GM23338 (cell line): Measurements from ENCODE around the gene EVI5. TPM values are rescaled to one million over a fixed set of nuclear protein-coding genes. Genes with fewer than 3 reads are reported as not detected.

Source experiments
- ATAC-seq: fragments of 200-7000 bp; cut with Tn5 transposase; 3 replicates; pipeline ENCODE4 v1.9.1; 2020
- DNase-seq: peaks from one replicate; pipeline ENCODE4 v3.0.0-alpha.2; 2015; ENCODE audit warnings: low spot score
- H2AFZ ChIP-seq: fragments of 200-600 bp; sonication (generic); 2 replicates; pipeline ENCODE4 v1.8.0; 2016; ENCODE audit warnings: antibody characterized with exemption, mild to moderate bottlenecking, moderate library complexity
- H3F3A ChIP-seq: fragments of 200-600 bp; sonication (generic); replicated peaks from 2 replicates; pipeline ENCODE4 v1.8.0; 2017; ENCODE audit warnings: antibody characterized with exemption, mixed run types, low read depth
- H3K27ac ChIP-seq: fragments of 200-600 bp; sonication (generic); 2 replicates; pipeline ENCODE4 v1.6.1; 2016; ENCODE audit warnings: low read depth
- H3K27me3 ChIP-seq: fragments of 200-600 bp; sonication (generic); 2 replicates; pipeline ENCODE4 v1.8.0; 2016; ENCODE audit warnings: mild to moderate bottlenecking, mixed run types, moderate library complexity; ENCODE audit not compliant: insufficient read depth
- H3K36me3 ChIP-seq: fragments of 200-600 bp; sonication (generic); 2 replicates; pipeline ENCODE4 v1.8.0; 2016; ENCODE audit warnings: mild to moderate bottlenecking; ENCODE audit not compliant: insufficient read depth
- H3K4me1 ChIP-seq: fragments of 200-600 bp; sonication (generic); 2 replicates; pipeline ENCODE4 v1.8.0; 2016; ENCODE audit warnings: mild to moderate bottlenecking, moderate library complexity; ENCODE audit not compliant: insufficient read depth
- H3K4me2 ChIP-seq: fragments of 200-600 bp; sonication (generic); 2 replicates; pipeline ENCODE4 v1.7.1; 2017; ENCODE audit warnings: mixed run types
- H3K4me3 ChIP-seq: fragments of 200-600 bp; sonication (generic); 2 replicates; pipeline ENCODE4 v1.6.1; 2016; ENCODE audit warnings: mixed run types
- H3K79me2 ChIP-seq: fragments of 200-600 bp; sonication (generic); replicated peaks from 2 replicates; pipeline ENCODE4 v1.8.0; 2017; ENCODE audit warnings: mild to moderate bottlenecking; ENCODE audit not compliant: insufficient read depth
- H3K9me2 ChIP-seq: fragments of 200-600 bp; sonication (generic); 2 replicates; pipeline ENCODE4 v1.8.0; 2017; ENCODE audit not compliant: insufficient read depth
- H4K20me1 ChIP-seq: fragments of 200-600 bp; sonication (generic); replicated peaks from 2 replicates; pipeline ENCODE4 v1.8.0; 2017; ENCODE audit warnings: mild to moderate bottlenecking; ENCODE audit not compliant: insufficient read depth
- H3K27ac Mint-ChIP-seq: 2 replicates; pipeline ENCODE4 v1.8.0; 2020; ENCODE audit warnings: inconsistent platforms, mild to moderate bottlenecking, moderate library complexity, mixed read lengths
- H3K27me3 Mint-ChIP-seq: 3 replicates; pipeline ENCODE4 v1.8.0; 2022; ENCODE audit warnings: low read depth, mild to moderate bottlenecking, moderate library complexity, mixed read lengths, inconsistent platforms; ENCODE audit not compliant: insufficient read depth, poor library complexity
- H3K36me3 Mint-ChIP-seq: 3 replicates; pipeline ENCODE4 v1.8.0; 2021; ENCODE audit warnings: low read depth, mild to moderate bottlenecking, inconsistent platforms, moderate library complexity, mixed read lengths
- H3K4me1 Mint-ChIP-seq: 3 replicates; pipeline ENCODE4 v1.8.0; 2020; ENCODE audit warnings: mild to moderate bottlenecking, inconsistent platforms, mixed read lengths
- H3K4me3 Mint-ChIP-seq: 3 replicates; pipeline ENCODE4 v1.8.0; 2021; ENCODE audit warnings: moderate library complexity, mild to moderate bottlenecking, inconsistent platforms, mixed read lengths
- H3K9me3 Mint-ChIP-seq: 3 replicates; pipeline ENCODE4 v1.8.0; 2020; ENCODE audit warnings: moderate library complexity, mild to moderate bottlenecking, inconsistent platforms, mixed read lengths
- CREB1 ChIP-seq: fragments of 250-450 bp; sonication (Bioruptor Pico); IDR thresholded peaks from 2 replicates; pipeline ENCODE4 v1.5.0; 2020; ENCODE audit warnings: low read depth, mild to moderate bottlenecking, moderate library complexity
- EZH2 ChIP-seq: fragments of 200-600 bp; sonication (generic); IDR thresholded peaks from one replicate; pipeline ENCODE4 v1.8.0; 2017; ENCODE audit warnings: antibody characterized with exemption, mild to moderate bottlenecking, low read depth; ENCODE audit not compliant: unreplicated experiment
- EZH2phosphoT487 ChIP-seq: fragments of 200-600 bp; sonication (generic); IDR thresholded peaks from one replicate; pipeline ENCODE4 v1.8.1; 2018; ENCODE audit warnings: antibody characterized with exemption; ENCODE audit not compliant: unreplicated experiment
- JUNB ChIP-seq: IDR thresholded peaks from one replicate; pipeline ENCODE4 v1.6.1; 2016; ENCODE audit warnings: antibody characterized with exemption; ENCODE audit not compliant: unreplicated experiment
- ZNF331 ChIP-seq: fragments of 250-450 bp; sonication (Bioruptor Pico); IDR thresholded peaks from 2 replicates; pipeline ENCODE4 v1.5.0; 2020; ENCODE audit warnings: low read depth, mild to moderate bottlenecking, moderate library complexity
- polyA plus RNA-seq: library from polyadenylated mRNA; unstranded; fragments of >200 nt; fragmentation: Nextera tagmentation; extraction: Ambion mirVana; gene quantifications from 2 replicates; pipeline ENCODE4 v1.2.1, GENCODE V29; 2016
- total RNA-seq: library from RNA; depleted of rRNA; stranded (reverse); fragments of >200 nt; shearing (Covaris generic); gene quantifications from 2 replicates; pipeline ENCODE4 v1.2.3, GENCODE V29; 2014
- TF ChIP-seq, protein P1 (sequence below): IDR thresholded peaks from 2 replicates; pipeline ENCODE4 v1.6.1; 2016; ENCODE audit warnings: antibody characterized with exemption
- TF ChIP-seq, protein P2 (sequence below): fragments of 250-450 bp; sonication (Bioruptor Pico); IDR thresholded peaks from 2 replicates; pipeline ENCODE4 v1.5.0; 2020; ENCODE audit warnings: mild to moderate bottlenecking, moderate library complexity
- TF ChIP-seq, protein P3 (sequence below), 2 experiments: fragments of 200-600 bp in 1 of 2; sonication (generic) in 1 of 2; conservative IDR thresholded peaks; 2 replicates each; pipeline versions ENCODE4 v1.5.1 to v1.6.1; 2016 to 2017; ENCODE audit warnings: antibody characterized with exemption in 2 of 2, low read depth in 2 of 2, mild to moderate bottlenecking in 2 of 2, moderate library complexity in 1 of 2

The EVI5 gene
- total and polyA plus RNA-seq, 2 experiments from 2014 or later = 15.6 to 24.8 TPM

- H4K20me1 ChIP-seq = no peaks in the 10 kb centered on the region
- no peaks in the 10 kb centered on the region for H3K9me3 Mint-ChIP-seq
- no peak overlapping the region for H3K4me2 ChIP-seq
- H3K27ac Mint-ChIP-seq = no peak overlapping the region
- no peak for ATAC-seq
- TF ChIP-seq ZNF331 = no peak
- H3K4me3 Mint-ChIP-seq = no peak overlapping the region
- H3K4me1 ChIP-seq = no peaks in the 10 kb centered on the region
- H3K27ac ChIP-seq = no peak overlapping the region
- no peaks in the 10 kb centered on the region for H3K36me3 Mint-ChIP-seq
- H3F3A ChIP-seq = no peaks in the 10 kb centered on the region
- H3K9me2 ChIP-seq = no peaks in the 10 kb centered on the region
- H3K4me1 Mint-ChIP-seq = no peaks in the 10 kb centered on the region
- no peak overlapping the region for H3K4me3 ChIP-seq
- H3K27me3 Mint-ChIP-seq = no peaks in the 10 kb centered on the region
- H3K36me3 ChIP-seq = no peaks in the 10 kb centered on the region
- DNase-seq = no peak
- H3K79me2 ChIP-seq = no peaks in the 10 kb centered on the region
- H2AFZ ChIP-seq = no peak overlapping the region
- peaks cover 4% of the 10 kb centered on the region for H3K27me3 ChIP-seq
Measured at GRCh38 chr1:92495392-92496063, 289.4 kb downstream of the EVI5 start.

DNA sequence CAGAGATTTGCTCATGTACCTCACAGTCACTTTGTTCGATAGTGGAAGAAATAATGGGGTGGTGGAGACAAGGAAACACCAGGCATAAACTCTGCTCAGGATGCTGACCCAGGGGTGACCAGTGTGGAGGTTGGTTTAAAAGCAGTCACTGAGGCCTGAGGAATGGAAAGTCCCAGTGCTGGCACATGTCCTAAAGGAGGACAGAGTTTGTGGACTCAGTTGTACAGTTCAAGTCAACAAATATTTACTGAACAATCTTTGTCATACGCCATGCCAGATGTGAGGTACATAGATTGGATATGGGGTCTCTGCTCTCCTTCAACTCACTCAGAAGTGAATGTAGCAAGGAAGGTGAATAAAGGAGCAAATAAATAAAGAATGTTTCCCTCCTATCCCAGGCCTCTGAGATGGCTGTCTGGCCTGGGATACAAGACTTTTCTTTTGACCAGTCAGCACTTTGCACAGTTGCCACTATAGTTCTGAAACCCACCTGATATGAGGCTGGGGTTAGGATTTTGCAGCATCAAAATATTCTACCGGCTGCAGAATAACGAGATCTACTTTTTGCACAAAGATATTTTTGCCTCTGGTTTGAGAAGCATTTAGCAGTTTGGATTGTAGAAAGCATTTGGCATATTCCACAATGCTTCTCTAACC lies 290.3 kb downstream of the EVI5 start:
- no peaks in the 10 kb centered on the region for H3K4me1 Mint-ChIP-seq
- Histone ChIP-seq H3K4me3 (no peak overlapping the region), H3K79me2 (no peaks in the 10 kb centered on the region), H3K9me2 (no peaks in the 10 kb centered on the region), H3K4me2 (no peak overlapping the region), H4K20me1 (no peaks in the 10 kb centered on the region), H2AFZ (no peak overlapping the region), H3K36me3 (no peaks in the 10 kb centered on the region), H3K27me3 (peaks cover 13% of the 10 kb centered on the region), H3F3A (no peaks in the 10 kb centered on the region), H3K27ac (no peak overlapping the region), H3K4me1 (no peaks in the 10 kb centered on the region)
- no peak overlapping the region for H3K27ac Mint-ChIP-seq
- peaks cover 1% of the 10 kb centered on the region for H3K27me3 Mint-ChIP-seq
- DNase-seq (no peak), ATAC-seq (no peak)
- H3K36me3 Mint-ChIP-seq = no peaks in the 10 kb centered on the region
- no peak overlapping the region for H3K4me3 Mint-ChIP-seq
- no peaks in the 10 kb centered on the region for H3K9me3 Mint-ChIP-seq
- TF ChIP-seq EZH2 (no peak), EZH2phosphoT487 (no peak), JUNB (no peak), CREB1 (CRISPR knock-in tag) (no peak), ZNF331 (no peak)
- TF ChIP-seq, protein P1, sequence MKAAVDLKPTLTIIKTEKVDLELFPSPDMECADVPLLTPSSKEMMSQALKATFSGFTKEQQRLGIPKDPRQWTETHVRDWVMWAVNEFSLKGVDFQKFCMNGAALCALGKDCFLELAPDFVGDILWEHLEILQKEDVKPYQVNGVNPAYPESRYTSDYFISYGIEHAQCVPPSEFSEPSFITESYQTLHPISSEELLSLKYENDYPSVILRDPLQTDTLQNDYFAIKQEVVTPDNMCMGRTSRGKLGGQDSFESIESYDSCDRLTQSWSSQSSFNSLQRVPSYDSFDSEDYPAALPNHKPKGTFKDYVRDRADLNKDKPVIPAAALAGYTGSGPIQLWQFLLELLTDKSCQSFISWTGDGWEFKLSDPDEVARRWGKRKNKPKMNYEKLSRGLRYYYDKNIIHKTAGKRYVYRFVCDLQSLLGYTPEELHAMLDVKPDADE = no peak
- TF ChIP-seq, protein P2, sequence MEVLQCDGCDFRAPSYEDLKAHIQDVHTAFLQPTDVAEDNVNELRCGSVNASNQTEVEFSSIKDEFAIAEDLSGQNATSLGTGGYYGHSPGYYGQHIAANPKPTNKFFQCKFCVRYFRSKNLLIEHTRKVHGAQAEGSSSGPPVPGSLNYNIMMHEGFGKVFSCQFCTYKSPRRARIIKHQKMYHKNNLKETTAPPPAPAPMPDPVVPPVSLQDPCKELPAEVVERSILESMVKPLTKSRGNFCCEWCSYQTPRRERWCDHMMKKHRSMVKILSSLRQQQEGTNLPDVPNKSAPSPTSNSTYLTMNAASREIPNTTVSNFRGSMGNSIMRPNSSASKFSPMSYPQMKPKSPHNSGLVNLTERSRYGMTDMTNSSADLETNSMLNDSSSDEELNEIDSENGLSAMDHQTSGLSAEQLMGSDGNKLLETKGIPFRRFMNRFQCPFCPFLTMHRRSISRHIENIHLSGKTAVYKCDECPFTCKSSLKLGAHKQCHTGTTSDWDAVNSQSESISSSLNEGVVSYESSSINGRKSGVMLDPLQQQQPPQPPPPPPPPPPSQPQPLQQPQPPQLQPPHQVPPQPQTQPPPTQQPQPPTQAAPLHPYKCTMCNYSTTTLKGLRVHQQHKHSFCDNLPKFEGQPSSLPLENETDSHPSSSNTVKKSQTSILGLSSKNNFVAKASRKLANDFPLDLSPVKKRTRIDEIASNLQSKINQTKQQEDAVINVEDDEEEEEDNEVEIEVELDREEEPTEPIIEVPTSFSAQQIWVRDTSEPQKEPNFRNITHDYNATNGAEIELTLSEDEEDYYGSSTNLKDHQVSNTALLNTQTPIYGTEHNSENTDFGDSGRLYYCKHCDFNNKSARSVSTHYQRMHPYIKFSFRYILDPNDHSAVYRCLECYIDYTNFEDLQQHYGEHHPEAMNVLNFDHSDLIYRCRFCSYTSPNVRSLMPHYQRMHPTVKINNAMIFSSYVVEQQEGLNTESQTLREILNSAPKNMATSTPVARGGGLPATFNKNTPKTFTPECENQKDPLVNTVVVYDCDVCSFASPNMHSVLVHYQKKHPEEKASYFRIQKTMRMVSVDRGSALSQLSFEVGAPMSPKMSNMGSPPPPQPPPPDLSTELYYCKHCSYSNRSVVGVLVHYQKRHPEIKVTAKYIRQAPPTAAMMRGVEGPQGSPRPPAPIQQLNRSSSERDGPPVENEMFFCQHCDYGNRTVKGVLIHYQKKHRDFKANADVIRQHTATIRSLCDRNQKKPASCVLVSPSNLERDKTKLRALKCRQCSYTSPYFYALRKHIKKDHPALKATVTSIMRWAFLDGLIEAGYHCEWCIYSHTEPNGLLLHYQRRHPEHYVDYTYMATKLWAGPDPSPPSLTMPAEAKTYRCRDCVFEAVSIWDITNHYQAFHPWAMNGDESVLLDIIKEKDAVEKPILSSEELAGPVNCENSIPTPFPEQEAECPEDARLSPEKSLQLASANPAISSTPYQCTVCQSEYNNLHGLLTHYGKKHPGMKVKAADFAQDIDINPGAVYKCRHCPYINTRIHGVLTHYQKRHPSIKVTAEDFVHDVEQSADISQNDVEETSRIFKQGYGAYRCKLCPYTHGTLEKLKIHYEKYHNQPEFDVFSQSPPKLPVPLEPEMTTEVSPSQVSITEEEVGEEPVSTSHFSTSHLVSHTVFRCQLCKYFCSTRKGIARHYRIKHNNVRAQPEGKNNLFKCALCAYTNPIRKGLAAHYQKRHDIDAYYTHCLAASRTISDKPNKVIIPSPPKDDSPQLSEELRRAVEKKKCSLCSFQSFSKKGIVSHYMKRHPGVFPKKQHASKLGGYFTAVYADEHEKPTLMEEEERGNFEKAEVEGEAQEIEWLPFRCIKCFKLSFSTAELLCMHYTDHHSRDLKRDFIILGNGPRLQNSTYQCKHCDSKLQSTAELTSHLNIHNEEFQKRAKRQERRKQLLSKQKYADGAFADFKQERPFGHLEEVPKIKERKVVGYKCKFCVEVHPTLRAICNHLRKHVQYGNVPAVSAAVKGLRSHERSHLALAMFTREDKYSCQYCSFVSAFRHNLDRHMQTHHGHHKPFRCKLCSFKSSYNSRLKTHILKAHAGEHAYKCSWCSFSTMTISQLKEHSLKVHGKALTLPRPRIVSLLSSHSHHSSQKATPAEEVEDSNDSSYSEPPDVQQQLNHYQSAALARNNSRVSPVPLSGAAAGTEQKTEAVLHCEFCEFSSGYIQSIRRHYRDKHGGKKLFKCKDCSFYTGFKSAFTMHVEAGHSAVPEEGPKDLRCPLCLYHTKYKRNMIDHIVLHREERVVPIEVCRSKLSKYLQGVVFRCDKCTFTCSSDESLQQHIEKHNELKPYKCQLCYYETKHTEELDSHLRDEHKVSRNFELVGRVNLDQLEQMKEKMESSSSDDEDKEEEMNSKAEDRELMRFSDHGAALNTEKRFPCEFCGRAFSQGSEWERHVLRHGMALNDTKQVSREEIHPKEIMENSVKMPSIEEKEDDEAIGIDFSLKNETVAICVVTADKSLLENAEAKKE = no peak
- TF ChIP-seq, protein P3, sequence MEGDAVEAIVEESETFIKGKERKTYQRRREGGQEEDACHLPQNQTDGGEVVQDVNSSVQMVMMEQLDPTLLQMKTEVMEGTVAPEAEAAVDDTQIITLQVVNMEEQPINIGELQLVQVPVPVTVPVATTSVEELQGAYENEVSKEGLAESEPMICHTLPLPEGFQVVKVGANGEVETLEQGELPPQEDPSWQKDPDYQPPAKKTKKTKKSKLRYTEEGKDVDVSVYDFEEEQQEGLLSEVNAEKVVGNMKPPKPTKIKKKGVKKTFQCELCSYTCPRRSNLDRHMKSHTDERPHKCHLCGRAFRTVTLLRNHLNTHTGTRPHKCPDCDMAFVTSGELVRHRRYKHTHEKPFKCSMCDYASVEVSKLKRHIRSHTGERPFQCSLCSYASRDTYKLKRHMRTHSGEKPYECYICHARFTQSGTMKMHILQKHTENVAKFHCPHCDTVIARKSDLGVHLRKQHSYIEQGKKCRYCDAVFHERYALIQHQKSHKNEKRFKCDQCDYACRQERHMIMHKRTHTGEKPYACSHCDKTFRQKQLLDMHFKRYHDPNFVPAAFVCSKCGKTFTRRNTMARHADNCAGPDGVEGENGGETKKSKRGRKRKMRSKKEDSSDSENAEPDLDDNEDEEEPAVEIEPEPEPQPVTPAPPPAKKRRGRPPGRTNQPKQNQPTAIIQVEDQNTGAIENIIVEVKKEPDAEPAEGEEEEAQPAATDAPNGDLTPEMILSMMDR (conservative IDR thresholded peaks at IDR 0.05; ENCODE audit: low read depth in 2 of 2) = no peak
